Measurements from ENCODE around the gene BORCS8.
"Not testable (repeated sequence)": the region's sequence is repeated elsewhere in the genome, so short reads cannot be mapped to it uniquely, and the experiment has no call there.

Gene BORCS8

GRCh38 chr19:19154768-19155494 lies 37.0 kb downstream of the BORCS8 start:
- no peak for DNase-seq (ENCODE audit: insufficient read length, low spot score)
- no peak for FAIRE-seq

- DNase-seq (ENCODE audit: insufficient read length, low spot score) (no peak), FAIRE-seq (no peak)
Measured at GRCh38 chr19:19152668-19153384, 39.1 kb downstream of the BORCS8 start.

- DNase-seq (ENCODE audit: insufficient read length, low spot score) (no peak), FAIRE-seq (peak; percentile 52)
Measured at GRCh38 chr19:19151418-19151817, 40.5 kb downstream of the BORCS8 start.

GRCh38 chr19:19149435-19149834 lies 42.5 kb downstream of the BORCS8 start:
- no peak for FAIRE-seq
- DNase-seq (ENCODE audit: insufficient read length, low spot score): no peak

- not testable (repeated sequence) for DNase-seq (ENCODE audit: insufficient read length, low spot score); FAIRE-seq
Measured at GRCh38 chr19:19148504-19148903, 43.4 kb downstream of the BORCS8 start.

- no peak for FAIRE-seq
Measured at GRCh38 chr19:19147344-19147743, 44.6 kb downstream of the BORCS8 start.

GRCh38 chr19:19146865-19147264 lies 45.1 kb downstream of the BORCS8 start:
- FAIRE-seq: no peak

More at GRCh38 chr19:19147344-19147743, 44.6 kb downstream of the BORCS8 start:
- no peak for DNase-seq (ENCODE audit: insufficient read length, low spot score)

GRCh38 chr19:19145684-19146608 lies 46.0 kb downstream of the BORCS8 start:
- FAIRE-seq (peak; percentile 33), DNase-seq (ENCODE audit: insufficient read length, low spot score) (peak; percentile 82)

More at GRCh38 chr19:19146865-19147264, 45.1 kb downstream of the BORCS8 start:
- no peak for DNase-seq (ENCODE audit: insufficient read length, low spot score)

GRCh38 chr19:19145281-19145680 lies 46.7 kb downstream of the BORCS8 start:
- no peak for FAIRE-seq
- no peak for DNase-seq (ENCODE audit: insufficient read length, low spot score)

- FAIRE-seq (no peak), DNase-seq (ENCODE audit: insufficient read length, low spot score) (no peak)
Measured at GRCh38 chr19:19142347-19142746, 49.6 kb downstream of the BORCS8 start.

GRCh38 chr19:19140476-19140875 lies 51.5 kb downstream of the BORCS8 start:
- no peak for DNase-seq (ENCODE audit: insufficient read length, low spot score)
- FAIRE-seq: no peak

- no peak for FAIRE-seq
- no peak for DNase-seq (ENCODE audit: insufficient read length, low spot score)
Measured at GRCh38 chr19:19139876-19140229, 52.1 kb downstream of the BORCS8 start.

- peak; percentile 100 for DNase-seq (ENCODE audit: insufficient read length, low spot score)
- peak; percentile 98 for FAIRE-seq
Measured at GRCh38 chr19:19138109-19138981, 53.6 kb downstream of the BORCS8 start, which contains the start of gene TMEM161A. Gene TMEM161A, minus strand, starts transcription at chr19:19138478. Its CDS starts 50 bp downstream, at chr19:19138428.

- no peak for FAIRE-seq
Measured at GRCh38 chr19:19137556-19138108, 54.3 kb downstream of the BORCS8 start.

GRCh38 chr19:19135713-19136112 lies 56.2 kb downstream of the BORCS8 start:
- FAIRE-seq; DNase-seq (ENCODE audit: insufficient read length, low spot score): not testable (repeated sequence)

More at GRCh38 chr19:19137556-19138108, 54.3 kb downstream of the BORCS8 start:
- no peak for DNase-seq (ENCODE audit: insufficient read length, low spot score)

- DNase-seq (ENCODE audit: insufficient read length, low spot score): no peak
Measured at GRCh38 chr19:19134687-19135158, 57.2 kb downstream of the BORCS8 start.

GRCh38 chr19:19133985-19134384 lies 58.0 kb downstream of the BORCS8 start:
- no peak for FAIRE-seq
- DNase-seq (ENCODE audit: insufficient read length, low spot score): no peak

More at GRCh38 chr19:19134687-19135158, 57.2 kb downstream of the BORCS8 start:
- no peak for FAIRE-seq

- FAIRE-seq (no peak), DNase-seq (ENCODE audit: insufficient read length, low spot score) (no peak)
Measured at GRCh38 chr19:19132912-19133311, 59.0 kb downstream of the BORCS8 start.

- DNase-seq (ENCODE audit: insufficient read length, low spot score): no peak
- FAIRE-seq: no peak
Measured at GRCh38 chr19:19131989-19132388, 60.0 kb downstream of the BORCS8 start.

All from GM19239 (cell line).